Left lobe of liver (tissue), 2 donors: ENCODE data around the gene PI16. TPM values are rescaled to one million over a fixed set of nuclear protein-coding genes. Genes with fewer than 3 reads are reported as not detected.
"Not testable (repeated sequence)": the region's sequence is repeated elsewhere in the genome, so short reads cannot be mapped to it uniquely, and the experiment has no call there.

Source experiments
- ATAC-seq: fragments of 200-7000 bp; cut with Tn5 transposase; one replicate; pipeline ENCODE4 v1.9.1; 2020; ENCODE audit warnings: mild to moderate bottlenecking, moderate library complexity
- DNase-seq: peaks from one replicate; pipeline ENCODE4 v3.0.0-alpha.2; 2020; ENCODE audit warnings: low spot score
- total RNA-seq: library from RNA; stranded (reverse); gene quantifications from one replicate; pipeline ENCODE4 v1.2.1, GENCODE V29; 2021
- donor health status: DM: no; HTN: no; CAD: no; lungs with moderate emphysema.
- donor health status: DM: no; HTN: yes; CAD: no.

The PI16 gene
- total RNA-seq, 1 donor from 2014 or later, result not detected

DNA sequence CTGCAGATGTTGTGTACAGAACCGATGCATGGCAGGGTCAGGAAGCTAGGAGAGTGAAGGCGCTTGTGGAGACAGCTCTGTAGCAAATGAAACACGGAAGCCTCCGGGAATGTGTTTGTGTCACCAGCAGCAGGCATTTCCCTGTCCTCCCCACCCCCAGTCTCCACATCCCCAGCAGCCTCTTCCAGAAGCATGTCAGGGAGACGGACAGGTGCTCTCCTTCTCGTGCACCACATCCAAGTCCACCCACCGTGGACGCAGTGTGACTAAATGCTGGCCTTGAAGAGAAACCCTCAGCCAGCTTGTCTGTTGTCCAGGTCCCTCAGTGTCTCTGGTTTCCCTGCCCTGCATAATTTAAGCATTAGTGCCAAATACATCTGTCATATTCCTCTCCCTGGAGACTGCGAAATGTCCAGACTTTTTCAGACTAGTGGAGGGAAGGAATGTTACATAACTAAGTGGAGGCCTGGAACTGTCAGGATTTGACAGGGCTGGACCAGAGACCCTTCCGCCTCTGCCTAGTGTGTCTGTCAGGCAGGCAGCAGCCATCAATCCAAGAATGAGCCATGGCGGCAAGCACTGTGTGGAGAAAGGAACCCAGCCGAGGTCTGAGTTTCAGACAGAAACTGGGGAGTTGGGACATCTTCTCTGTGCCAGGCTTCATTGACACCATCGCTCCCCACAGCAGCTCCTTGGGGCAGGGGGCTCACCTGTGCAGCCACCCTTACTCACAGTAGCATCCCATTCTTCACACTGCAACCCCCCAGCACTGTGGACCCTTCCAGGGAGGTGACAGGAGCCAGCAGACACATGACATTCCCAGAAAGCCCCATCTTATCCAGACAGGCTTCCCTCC, 26.6 kb upstream of the PI16 start:
- DNase-seq, result no peak
- ATAC-seq, result no peak

DNA sequence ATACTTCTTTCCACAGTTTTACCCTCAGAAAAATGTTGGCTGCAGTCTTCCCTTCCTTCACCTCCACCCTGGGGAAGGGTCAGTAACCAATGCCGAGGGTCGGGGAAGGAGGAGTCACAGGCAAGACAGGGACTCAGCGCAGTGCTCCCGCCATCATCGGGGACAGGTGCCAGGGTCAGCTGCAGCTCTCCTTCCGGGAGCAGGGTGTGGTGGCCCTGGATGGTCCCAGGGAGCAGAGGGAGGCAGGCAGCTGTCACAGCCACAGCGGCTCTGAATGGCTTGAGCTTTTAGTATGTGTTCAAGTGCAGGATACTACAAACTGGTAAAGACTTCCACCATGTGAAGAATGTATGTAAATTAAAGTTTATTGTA, 26.0 kb upstream of the PI16 start:
- ATAC-seq (no peak), DNase-seq (no peak)

- ATAC-seq (no peak), DNase-seq (no peak)
These were observed 25.4 kb upstream of the PI16 start for GRCh38 chr6:36929152-36929551.

GRCh38 chr6:36929607-36930006, 24.9 kb upstream of the PI16 start:
- ATAC-seq, result no peak
- no peak for DNase-seq

GRCh38 chr6:36930483-36930882, 24.1 kb upstream of the PI16 start:
- DNase-seq (no peak), ATAC-seq (no peak)

DNA sequence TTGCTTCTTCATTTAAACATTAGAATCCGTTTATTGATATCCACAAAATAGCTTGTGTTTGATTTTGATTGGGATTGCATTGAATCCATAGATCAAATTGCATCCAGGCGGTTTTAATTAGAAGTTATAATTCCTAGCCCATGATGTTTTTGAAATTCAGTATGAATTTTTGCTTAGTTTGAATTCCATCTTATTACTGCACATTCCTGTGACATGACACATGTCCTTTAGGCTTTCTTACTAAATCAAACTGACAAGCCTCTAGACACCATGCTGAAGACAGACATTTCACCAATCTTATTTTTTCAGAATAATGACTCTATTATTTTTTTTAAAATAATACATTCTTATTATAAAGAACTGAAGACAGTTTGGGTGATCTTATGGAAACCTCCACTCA, 21.4 kb upstream of the PI16 start:
- no peak for DNase-seq
- no peak for ATAC-seq

- no peak for DNase-seq
- ATAC-seq, result no peak
These were observed 21.0 kb upstream of the PI16 start for GRCh38 chr6:36933519-36933918.

- DNase-seq, result no peak
- no peak for ATAC-seq
These were observed 19.6 kb upstream of the PI16 start for GRCh38 chr6:36934901-36935300.

DNA sequence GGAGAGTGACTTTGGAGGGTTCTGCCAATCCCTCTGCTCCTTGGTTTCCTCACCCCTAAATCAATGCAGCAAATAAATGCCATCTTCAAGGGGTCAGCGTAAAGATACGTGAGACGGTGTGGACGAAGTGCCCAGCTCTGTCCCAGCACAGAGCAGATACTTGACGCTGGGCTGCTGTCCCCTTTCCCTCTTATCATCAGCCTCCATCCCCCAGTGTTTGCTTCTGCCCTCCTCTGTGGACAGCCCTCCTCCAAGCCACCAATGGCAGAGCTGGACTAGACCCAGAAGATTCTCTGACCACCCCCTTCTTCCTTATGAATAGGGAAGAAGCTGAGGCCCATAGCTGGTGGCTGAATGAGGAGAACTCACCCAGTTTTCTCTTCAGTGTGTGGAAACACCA, 17.7 kb upstream of the PI16 start:
- DNase-seq (no peak), ATAC-seq (no peak)

GRCh38 chr6:36937896-36938295, 16.6 kb upstream of the PI16 start:
- DNase-seq (no peak), ATAC-seq (no peak)

- ATAC-seq (no peak), DNase-seq (no peak)
These were observed 16.0 kb upstream of the PI16 start for GRCh38 chr6:36938536-36938935.

GRCh38 chr6:36939005-36939404, 15.5 kb upstream of the PI16 start:
- not testable (repeated sequence) for ATAC-seq, DNase-seq

GRCh38 chr6:36940027-36940426, 14.5 kb upstream of the PI16 start:
- ATAC-seq (no peak), DNase-seq (no peak)

- DNase-seq, result not testable (repeated sequence)
These were observed 13.0 kb upstream of the PI16 start for GRCh38 chr6:36941561-36941960.

DNA sequence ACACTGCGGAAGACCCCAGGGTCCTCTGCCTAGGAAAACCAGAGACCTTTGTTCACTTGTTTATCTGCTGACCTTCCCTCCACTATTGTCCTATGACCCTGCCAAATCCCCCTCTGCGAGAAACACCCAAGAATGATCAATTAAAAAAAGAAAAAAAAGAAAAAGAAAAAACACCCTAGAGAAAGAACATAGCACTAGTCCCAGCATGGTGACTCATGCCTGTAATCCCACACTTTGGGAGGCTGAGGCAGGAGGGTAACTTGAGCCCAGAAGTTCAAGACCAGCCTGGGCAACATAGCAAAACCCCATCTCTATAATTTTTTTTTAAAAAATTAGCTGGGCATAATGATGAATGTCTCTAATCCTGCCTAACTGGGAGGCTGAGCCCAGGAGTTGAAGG, 12.2 kb upstream of the PI16 start:
- ATAC-seq, result not testable (repeated sequence)

More at GRCh38 chr6:36941561-36941960, 13.0 kb upstream of the PI16 start:
- ATAC-seq, result not testable (repeated sequence)

DNA sequence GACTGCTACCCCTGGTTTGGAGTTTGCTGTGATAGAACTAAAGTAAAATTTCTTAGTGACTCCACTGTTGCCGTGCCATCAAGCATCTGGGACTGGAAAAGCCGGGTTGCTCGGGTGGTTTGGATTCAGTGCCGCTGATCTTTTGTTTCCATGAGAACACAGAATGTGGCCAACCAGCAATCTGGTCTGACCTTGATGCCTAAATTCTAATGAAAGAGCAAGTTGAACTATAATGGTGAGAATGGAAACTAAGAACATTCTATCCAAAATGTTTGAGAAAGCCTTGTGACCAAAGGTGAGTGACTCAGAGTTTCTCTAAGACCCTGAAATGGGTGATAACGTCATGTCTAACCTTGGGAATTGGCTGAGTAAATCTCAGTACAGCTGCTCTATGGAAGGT, 9.9 kb upstream of the PI16 start:
- no peak for ATAC-seq
- no peak for DNase-seq

More for the DNA sequence above, 12.2 kb upstream of the PI16 start:
- not testable (repeated sequence) for DNase-seq

- no peak for DNase-seq
- ATAC-seq, result no peak
These were observed 9.2 kb upstream of the PI16 start for GRCh38 chr6:36945301-36945700.

DNA sequence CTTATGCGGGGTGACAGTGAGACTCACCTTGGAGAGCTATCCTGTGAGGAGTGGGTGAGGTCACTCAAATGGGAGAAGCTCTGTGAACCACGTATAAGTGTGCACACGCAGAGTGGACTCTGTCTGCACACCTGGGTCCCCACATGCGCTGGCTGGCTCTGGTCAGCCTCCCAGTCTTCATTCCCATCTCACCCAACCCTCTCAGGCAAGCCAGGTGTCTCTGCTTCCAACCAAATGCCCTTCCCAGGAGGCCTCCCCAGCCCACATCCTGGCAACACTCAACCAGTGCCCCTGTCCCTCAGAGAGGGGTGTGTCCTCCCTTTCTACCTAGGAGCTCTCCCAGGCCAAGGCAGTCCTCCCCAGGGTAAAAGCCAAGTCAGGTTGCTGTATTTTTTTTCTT, 8.0 kb upstream of the PI16 start:
- no peak for ATAC-seq
- DNase-seq, result no peak

GRCh38 chr6:36947570-36948351, 6.8 kb upstream of the PI16 start:
- DNase-seq, result no peak
- no peak for ATAC-seq

DNA sequence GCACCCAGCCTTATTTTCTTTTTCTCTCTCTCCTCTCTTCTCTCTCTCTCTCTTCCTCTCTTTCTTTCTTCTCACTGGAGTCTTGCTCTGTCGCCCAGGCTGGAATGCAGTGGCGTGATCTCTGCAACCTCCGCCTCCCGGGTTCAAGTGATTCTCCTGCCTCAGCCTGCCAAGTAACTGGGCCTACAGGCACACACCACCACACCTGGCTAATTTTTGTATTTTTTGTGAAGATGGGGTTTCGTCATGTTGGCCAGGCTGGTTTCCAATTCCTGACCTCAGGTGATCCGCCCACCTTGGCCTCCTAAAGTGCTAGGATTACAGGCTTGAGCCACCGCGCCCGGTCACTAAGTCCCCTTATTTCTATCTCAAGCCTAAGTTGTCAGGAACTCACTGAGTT, 5.5 kb upstream of the PI16 start:
- not testable (repeated sequence) for ATAC-seq, DNase-seq

DNA sequence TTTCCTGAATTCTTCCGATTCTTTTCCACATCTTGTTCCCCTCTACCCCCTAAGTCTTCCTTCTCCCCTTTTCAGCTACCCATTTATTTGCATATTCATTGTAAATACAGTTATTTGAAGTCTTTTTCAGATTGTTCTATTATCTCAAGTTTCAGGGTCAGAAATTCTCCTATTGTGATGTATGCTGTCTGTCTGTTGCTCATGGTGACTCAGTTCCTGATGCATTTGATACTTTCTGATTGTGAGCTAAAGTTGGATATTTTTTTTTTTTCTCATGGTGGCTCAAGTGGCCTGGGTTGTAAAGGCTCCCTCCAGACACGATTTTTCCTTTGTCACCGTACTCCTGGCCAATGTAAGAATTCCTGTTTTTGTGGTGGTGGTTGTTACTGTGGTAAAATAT, 4.9 kb upstream of the PI16 start:
- DNase-seq, result no peak
- no peak for ATAC-seq

DNA sequence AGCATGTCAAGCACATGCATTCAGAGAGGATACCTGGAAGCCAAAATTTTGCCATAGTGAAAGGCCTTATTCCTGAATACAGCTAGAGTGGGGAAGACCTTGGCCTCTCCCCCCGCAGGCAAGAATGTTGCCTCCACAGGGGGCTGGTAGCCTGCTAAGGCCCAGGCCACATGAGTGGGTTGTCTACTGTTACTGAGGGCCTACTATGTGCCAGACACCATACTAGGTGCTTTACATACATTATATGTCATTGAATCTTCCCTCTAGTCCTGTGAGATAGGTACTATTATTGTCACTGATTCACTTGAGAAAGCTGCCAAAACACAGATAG, 642 bp upstream of the PI16 start:
- ATAC-seq, result no peak

More for the DNA sequence above, 642 bp upstream of the PI16 start:
- DNase-seq, result no peak
